ENCODE measurements around the gene RAG2.
A peak's percentile ranks its signal among the peaks of the same experiment; 100 is the strongest.

RAG2 gene

GRCh38 chr11:36596880-36597279 lies 1.2 kb downstream of the RAG2 start:
- Histone ChIP-seq H3K27ac (replicated peaks) (no peak overlapping the region), H3K27me3 (ENCODE audit: insufficient read depth, poor library complexity, severe bottlenecking) (no peaks in the 10 kb centered on the region), H3K4me3 (replicated peaks; ENCODE audit: insufficient read depth, low read length) (no peak overlapping the region)
- no peak for DNase-seq (ENCODE audit: low read depth in 1 of 2, low spot score in 1 of 2)
- TF ChIP-seq, protein P1, sequence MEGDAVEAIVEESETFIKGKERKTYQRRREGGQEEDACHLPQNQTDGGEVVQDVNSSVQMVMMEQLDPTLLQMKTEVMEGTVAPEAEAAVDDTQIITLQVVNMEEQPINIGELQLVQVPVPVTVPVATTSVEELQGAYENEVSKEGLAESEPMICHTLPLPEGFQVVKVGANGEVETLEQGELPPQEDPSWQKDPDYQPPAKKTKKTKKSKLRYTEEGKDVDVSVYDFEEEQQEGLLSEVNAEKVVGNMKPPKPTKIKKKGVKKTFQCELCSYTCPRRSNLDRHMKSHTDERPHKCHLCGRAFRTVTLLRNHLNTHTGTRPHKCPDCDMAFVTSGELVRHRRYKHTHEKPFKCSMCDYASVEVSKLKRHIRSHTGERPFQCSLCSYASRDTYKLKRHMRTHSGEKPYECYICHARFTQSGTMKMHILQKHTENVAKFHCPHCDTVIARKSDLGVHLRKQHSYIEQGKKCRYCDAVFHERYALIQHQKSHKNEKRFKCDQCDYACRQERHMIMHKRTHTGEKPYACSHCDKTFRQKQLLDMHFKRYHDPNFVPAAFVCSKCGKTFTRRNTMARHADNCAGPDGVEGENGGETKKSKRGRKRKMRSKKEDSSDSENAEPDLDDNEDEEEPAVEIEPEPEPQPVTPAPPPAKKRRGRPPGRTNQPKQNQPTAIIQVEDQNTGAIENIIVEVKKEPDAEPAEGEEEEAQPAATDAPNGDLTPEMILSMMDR (IDR thresholded peaks at IDR 0.05; ENCODE audit: insufficient read depth, low read length): no peak
- TF ChIP-seq POLR2AphosphoS5 (IDR thresholded peaks at IDR 0.05; ENCODE audit: low read depth) (no peak), REST (IDR thresholded peaks at IDR 0.05; ENCODE audit: insufficient replicate concordance, low read depth) (no peak), SPI1 (IDR thresholded peaks at IDR 0.05; ENCODE audit: borderline replicate concordance, low read depth) (no peak), GABPA (IDR thresholded peaks at IDR 0.05; ENCODE audit: low read depth) (no peak)

- DNase-seq (ENCODE audit: low read depth in 1 of 2, low spot score in 1 of 2): peak; percentile 35 to 79
- peak; percentile 91 for TF ChIP-seq GABPA (IDR thresholded peaks at IDR 0.05; ENCODE audit: low read depth)
- TF ChIP-seq REST (IDR thresholded peaks at IDR 0.05; ENCODE audit: insufficient replicate concordance, low read depth): no peak
- Histone ChIP-seq H3K27ac (replicated peaks) (peak within 1 kb of the TSS; percentile 47), H3K27me3 (ENCODE audit: insufficient read depth, poor library complexity, severe bottlenecking) (no peaks in the 10 kb centered on the region), H3K4me3 (replicated peaks; ENCODE audit: insufficient read depth, low read length) (peak within 1 kb of the TSS; percentile 80)
Measured at GRCh38 chr11:36594316-36594989, 3.6 kb downstream of the RAG2 start, which contains the start of gene IFTAP. IFTAP (plus strand) TSS chr11:36594502; CDS start chr11:36610104, 15,602 bp downstream.

GRCh38 chr11:36591433-36591832 lies 6.6 kb downstream of the RAG2 start:
- Histone ChIP-seq H3K4me3 (replicated peaks; ENCODE audit: insufficient read depth, low read length) (no peak overlapping the region), H3K27me3 (ENCODE audit: insufficient read depth, poor library complexity, severe bottlenecking) (no peaks in the 10 kb centered on the region), H3K27ac (replicated peaks) (no peak overlapping the region)
- TF ChIP-seq POLR2AphosphoS5 (IDR thresholded peaks at IDR 0.05; ENCODE audit: low read depth): no peak
- TF ChIP-seq, protein P1 (IDR thresholded peaks at IDR 0.05; ENCODE audit: insufficient read depth, low read length): no peak
- no peak for TF ChIP-seq REST (IDR thresholded peaks at IDR 0.05; ENCODE audit: insufficient replicate concordance, low read depth)
- no peak for TF ChIP-seq SPI1 (IDR thresholded peaks at IDR 0.05; ENCODE audit: borderline replicate concordance, low read depth)
- no peak for TF ChIP-seq GABPA (IDR thresholded peaks at IDR 0.05; ENCODE audit: low read depth)
- DNase-seq (ENCODE audit: low read depth in 1 of 2, low spot score in 1 of 2): no peak

All from HL-60 (cell line).